HG03039 (cell line): ENCODE results near the gene HSPA12B.

Experiments
- ATAC-seq: cut with Tn5 transposase; IDR thresholded peaks from one replicate; pipeline ENCODE4 v1.9.1; 2021; ENCODE audit warnings: mild to moderate bottlenecking, moderate library complexity; ENCODE audit not compliant: unreplicated experiment

The HSPA12B gene

GRCh38 chr20:3747471-3747870, 15.0 kb downstream of the HSPA12B start:
- no peak for ATAC-seq

- ATAC-seq: no peak
Observed at GRCh38 chr20:3748073-3748472, 15.6 kb downstream of the HSPA12B start.

DNA sequence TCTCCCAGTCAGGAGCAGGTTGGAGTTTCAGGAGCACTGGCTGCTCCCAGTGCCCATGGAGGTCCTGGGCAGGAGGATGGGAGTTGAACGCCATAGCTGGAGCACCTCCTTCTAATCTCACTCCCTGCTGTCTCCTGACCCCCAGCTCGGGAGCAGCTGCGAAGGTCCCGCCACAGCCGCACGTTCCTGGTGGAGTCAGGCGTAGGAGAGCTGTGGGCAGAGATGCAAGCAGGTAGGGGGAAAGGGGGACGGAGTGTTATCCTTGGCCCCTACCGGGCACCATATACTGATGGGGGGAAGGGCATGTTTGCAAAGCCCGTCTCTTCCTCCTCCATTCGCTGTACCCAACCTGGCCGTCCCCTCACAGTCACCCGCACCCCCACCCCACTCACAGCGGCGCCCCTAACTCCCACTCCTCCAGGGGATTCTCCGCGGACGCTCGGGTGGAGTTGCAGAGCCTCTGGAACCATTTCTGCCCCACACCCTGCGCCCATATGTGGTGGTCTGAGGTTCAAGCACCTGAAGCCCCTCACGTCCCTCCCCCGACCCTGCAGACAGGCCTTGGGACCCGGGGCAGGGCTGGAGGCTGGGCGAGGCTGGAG, 16.7 kb downstream of the HSPA12B start:
- no peak for ATAC-seq

DNA sequence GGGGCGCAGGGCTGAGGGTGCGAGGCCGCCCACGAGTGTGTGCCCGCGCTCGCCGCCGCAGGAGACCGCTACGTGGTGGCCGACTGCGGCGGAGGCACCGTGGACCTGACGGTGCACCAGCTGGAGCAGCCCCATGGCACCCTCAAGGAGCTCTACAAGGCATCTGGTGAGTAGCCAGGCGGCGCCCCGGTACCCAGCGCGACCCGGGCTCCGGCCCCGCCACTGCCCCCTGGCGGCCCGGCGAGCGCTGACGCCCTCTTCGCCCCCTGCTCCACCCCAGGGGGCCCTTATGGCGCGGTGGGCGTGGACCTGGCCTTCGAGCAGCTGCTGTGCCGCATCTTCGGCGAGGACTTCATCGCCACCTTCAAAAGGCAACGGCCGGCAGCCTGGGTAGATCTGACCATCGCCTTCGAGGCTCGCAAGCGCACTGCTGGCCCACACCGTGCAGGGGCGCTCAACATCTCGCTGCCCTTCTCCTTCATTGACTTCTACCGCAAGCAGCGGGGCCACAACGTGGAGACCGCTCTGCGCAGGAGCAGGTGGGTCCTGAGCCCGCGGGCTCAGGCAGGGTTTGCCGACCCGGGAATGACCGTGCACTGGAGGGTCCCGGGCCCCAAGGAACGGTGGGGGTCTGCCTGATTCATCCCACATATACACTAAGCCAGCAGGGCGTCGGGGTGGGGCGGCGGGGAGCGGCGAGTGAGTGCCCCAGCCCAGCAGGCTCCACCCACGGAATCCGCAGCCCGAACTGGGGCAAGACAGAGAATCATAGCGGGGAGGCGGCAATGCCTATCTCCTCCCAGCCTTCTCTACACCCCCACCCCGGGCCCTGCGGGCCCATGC, 17.4 kb downstream of the HSPA12B start:
- no peak for ATAC-seq

DNA sequence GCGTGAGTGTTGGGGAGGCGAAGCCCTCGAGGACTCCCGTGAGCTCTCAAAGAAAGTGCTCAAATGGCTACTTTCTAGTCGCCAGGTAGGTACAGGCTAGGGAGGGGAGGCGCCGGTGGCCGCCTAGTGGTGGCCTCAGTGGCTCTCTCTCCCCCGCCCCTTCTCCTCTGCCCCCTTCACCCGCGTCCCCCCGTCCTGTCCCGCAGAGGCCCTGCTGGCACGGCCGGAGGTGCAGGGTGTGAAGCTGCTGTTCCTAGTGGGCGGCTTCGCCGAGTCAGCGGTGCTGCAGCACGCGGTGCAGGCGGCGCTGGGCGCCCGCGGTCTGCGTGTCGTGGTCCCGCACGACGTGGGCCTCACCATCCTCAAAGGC, 18.8 kb downstream of the HSPA12B start:
- ATAC-seq: no peak

DNA sequence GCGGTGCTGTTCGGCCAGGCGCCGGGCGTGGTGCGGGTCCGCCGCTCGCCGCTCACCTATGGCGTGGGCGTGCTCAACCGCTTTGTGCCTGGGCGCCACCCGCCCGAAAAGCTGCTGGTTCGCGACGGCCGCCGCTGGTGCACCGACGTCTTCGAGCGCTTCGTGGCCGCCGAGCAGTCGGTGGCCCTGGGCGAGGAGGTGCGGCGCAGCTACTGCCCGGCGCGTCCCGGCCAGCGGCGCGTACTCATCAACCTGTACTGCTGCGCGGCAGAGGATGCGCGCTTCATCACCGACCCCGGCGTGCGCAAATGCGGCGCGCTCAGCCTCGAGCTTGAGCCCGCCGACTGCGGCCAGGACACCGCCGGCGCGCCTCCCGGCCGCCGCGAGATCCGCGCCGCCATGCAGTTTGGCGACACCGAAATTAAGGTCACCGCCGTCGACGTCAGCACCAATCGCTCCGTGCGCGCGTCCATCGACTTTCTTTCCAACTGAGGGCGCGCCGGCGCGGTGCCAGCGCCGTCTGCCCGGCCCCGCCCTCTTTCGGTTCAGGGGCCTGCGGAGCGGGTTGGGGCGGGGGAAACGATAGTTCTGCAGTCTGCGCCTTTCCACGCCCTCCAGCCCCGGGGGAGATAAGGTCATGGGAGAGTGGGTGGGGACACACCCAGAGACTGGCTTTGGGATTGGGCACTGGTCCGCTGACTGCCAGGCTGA, 19.3 kb downstream of the HSPA12B start:
- no peak for ATAC-seq

DNA sequence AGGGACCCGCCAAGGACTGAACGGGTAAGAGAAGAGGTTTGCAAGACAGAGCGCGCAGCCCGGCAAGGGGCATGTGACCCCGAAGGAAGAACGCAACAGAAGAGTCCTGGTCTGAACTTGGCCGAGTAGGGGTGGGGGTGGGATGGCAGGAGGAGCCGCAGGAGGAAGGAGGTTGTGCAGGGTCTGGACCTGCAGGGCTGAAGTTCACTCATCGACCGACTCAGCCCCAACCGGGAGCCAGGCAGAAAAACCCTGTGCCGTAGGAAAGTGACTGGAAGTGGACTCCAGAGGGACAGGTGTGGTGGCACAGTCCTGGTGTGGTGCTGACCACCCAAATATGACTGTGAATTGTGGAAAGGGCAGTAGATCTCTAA, 19.9 kb downstream of the HSPA12B start:
- ATAC-seq: no peak

- ATAC-seq: no peak
Observed at GRCh38 chr20:3753098-3753497, 20.6 kb downstream of the HSPA12B start.

DNA sequence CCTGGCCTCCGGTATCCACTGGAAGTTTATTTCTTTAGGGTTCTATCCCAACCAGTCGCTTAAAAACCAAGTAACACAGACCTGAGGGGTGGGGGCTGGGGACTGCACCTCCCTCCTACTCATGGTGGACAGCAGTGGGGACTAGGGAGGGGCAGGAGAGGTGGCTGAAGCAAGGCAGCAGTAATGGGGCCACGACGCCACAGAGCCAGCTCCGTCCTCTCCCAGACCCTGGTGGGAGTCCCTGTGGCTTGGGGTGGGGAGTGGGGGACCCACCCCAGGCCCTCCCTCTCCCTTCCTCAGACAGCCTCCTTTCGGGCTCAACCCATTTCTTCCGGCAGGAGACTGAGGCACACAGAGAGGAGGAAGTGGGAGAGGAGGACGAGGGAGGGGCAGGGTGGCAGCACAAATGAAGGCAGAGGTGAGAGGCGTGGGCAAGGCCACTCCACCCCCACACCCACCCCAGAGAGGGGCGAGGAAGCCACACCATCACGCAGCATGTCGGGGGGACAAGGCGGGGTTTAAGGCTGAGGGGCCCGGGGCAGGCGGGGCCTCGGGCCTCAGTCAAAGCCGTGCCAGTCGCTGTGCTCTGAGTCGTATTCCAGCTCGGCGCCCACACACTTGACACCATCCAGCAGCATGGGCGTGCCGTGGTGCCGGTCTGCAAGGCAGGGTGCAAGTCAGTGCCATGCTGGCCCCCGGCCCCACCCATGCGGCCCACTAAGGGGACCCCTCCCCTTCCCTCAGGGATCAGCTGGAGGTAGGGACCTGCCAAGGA, 21.2 kb downstream of the HSPA12B start:
- no peak for ATAC-seq

- ATAC-seq: no peak
Observed at GRCh38 chr20:3754276-3754630, 21.8 kb downstream of the HSPA12B start.

DNA sequence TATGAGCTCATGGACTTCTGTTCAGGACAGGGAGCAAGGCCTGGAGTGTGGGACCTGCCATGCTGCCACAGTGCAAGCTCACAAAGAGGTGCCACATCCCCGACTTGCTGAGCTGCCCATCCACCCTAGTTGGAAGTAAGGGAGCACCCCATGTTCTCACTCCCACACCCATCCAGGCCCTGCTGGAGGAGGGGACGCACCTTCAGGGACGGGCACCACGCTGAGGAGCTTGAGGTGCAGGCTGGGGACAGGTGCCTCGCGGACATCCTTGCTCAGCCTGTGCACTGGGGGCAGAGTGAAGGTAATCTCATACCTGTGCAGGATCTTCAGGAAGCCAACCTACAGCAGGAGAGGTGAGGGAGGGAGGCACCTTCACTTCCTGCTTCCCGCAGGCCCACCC, 22.8 kb downstream of the HSPA12B start:
- no peak for ATAC-seq

DNA sequence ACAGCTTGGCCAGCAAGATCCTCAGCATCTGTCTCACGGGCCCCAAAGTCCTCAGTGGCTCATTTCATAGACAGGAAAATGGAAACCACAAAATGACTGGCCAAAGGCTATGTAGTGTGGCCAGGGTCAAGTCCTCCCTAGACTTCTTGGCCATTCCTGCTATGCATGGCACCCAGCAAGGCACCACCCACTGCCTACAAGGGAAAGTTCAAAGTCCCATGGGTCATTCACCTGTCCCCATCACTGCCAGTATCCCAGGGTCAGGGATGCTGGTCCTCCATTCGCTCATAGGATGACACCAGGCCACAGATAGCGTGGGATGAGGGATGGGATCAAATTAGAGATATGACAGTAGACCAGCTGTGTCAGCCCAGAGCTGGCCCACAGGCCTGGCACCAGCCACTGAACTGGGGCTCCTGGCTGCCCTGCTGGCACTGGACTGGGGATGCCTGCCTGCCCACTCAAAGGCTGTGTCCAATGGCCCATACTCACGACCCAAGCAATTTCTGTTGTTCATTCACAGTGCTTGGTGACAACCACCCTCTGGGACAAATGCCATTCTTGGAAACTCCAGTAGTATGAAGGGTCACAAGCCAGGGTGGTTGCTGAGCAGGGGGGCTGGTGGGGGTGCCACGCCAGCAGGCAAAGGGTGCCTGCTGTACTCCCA, 23.5 kb downstream of the HSPA12B start:
- no peak for ATAC-seq

DNA sequence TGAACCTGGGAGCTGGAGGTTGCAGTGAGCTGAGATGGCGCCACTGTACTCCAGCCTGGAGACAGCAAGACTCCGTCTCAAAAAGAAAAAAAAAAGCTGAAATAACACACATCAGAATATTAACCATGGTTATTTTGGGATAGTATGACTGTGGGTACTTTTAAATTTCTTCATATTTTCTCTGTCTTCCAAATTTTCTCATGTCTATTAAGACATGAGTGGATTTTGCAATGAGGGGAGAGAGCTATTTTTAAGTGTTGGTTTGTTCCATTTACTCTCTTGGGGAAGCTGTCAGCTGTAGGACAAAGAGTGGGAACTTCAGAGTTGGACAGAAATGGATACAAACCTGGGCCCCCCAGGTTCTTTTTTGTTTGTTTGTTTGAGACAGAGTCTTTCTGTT, 24.8 kb downstream of the HSPA12B start:
- ATAC-seq: no peak

DNA sequence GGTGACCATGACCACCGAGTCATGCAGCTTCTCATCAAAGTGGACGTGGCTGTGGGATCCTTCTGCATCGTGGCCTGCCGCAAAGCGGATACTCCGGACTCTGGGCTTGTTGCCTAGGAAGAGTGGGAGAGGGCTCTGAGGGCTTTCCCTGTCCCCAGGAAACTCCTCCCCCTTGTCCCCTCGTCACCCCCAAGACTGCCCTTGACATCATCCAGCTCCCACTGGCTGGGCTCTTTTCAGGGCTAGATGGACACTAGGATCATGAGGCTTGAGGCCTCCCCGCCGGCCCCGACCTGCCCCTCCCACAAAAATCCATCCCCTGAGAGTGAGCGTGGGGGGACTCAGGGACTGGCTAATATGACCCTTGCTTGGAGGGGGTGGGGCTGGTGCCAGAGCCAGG, 26.1 kb downstream of the HSPA12B start:
- ATAC-seq: no peak

DNA sequence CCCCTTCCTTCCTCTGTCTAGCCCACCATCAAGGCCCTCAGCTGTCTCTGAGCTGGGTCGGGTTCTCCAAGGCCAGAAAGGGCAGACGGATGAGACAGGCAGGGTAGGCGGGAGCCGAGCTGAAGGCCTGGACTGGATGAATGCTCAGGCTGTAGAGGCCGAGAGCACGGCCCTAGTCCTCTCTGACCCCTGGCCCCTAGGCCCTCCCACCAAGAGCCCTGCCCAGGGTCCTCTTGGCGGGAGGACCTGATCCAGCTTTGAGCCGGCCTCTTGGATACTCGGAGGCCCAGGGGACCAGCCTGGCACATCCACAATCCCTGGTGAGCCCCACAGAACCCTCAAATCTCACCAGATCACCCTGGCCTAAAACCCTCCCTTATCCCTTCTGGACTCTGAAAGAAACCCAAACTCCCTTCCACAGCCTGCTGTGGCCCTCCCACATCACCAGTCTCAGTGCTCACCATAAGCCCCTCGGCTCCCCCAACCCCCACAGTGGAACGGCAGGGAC, 26.9 kb downstream of the HSPA12B start:
- ATAC-seq: no peak

DNA sequence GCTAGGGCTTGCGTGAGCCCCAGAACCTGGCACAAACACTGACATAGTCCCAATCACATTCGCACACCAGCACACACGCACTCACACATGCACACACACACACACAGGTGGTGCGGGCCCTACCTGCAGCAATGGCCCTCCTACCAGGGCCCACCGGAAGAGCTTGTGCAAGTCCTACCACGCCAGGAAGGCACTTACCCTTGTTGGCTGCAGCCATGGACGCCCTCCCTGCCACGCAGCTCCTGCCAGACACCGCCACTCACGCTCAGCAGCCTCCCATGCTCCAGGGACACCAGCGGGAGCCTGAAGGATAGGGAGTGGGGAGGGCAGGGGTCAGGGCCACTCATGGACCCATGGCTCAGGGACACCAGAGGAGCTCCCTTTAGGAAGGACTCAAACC, 27.4 kb downstream of the HSPA12B start:
- no peak for ATAC-seq

GRCh38 chr20:3760655-3761348, 28.3 kb downstream of the HSPA12B start:
- no peak for ATAC-seq

- ATAC-seq: no peak
Observed at GRCh38 chr20:3763671-3764601, 31.5 kb downstream of the HSPA12B start.

DNA sequence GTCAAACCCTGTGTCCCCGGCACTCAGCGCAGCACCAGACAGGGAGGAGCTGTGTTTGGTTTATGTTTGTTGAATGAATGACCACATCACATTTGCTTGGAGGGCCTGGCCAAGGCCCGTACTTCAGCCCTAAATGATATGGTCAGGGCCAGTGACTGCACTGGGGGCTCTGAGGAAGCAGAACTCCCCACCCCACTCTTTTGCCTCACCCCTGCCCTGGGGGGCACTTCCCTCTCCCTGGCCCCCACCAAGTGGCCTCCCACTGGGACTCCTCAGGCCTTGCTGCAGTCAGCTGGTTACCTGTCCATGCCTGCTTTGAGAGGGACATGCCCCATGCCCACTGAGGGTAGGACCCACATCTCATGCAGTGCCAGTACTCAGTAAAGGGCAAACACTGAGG, 32.2 kb downstream of the HSPA12B start:
- ATAC-seq: no peak
